ENCODE results near the gene EZR. TPM values are rescaled to one million over a fixed set of nuclear protein-coding genes. Genes with fewer than 3 reads are reported as not detected.
A peak's percentile ranks its signal among the peaks of the same experiment; 100 is the strongest.
"Not testable (repeated sequence)": the region's sequence is repeated elsewhere in the genome, so short reads cannot be mapped to it uniquely, and the experiment has no call there.

EZR gene
- total RNA-seq, 1 donor from 2014 or later, result 204 TPM

- Mint-ChIP-seq H3K27me3 (peaks cover 21% of the 10 kb centered on the region), H3K4me1 (no peaks in the 10 kb centered on the region), H3K27ac (no peak overlapping the region), H3K4me3 (no peak overlapping the region), H3K36me3 (ENCODE audit: low read depth) (no peaks in the 10 kb centered on the region), H3K9me3 (peaks cover 5% of the 10 kb centered on the region)
- intact Hi-C loops (cut with micrococcal nuclease), result no loop called here
- DNase-seq, result no peak
These were observed 17.6 kb upstream of the EZR start for GRCh38 chr6:158836625-158837311.

DNA sequence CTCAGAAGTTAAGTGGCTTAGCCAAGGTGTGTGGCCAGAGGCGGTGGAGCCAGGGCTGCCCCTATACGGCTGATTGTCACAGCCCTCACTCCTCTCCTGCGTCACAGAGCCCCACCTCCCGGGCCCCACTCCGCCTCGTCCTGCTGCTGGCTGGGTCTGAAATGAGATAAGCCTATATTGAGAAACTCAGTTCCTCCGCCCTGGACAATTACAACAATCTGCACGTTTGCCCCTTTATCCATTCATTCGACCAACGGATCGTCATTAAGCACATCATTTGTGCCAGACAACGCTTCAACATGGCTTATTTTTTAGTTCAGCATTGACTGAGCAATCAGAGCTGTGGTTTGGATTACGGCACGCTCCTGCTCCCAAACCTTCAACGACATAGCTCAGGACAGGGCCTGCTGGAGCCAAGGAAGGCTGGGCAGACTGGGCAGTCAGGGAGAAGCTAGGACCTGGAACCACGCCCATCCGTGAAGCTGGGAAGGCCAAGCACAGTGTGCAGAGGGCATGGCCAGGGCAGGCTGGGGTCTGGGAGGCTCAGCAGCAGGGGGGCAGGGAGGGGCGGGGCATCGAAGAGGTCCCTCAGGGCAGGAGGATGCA is 16.6 kb upstream of the EZR start:
- H3K4me3 Mint-ChIP-seq, result no peak overlapping the region
- H3K9me3 Mint-ChIP-seq, result peaks cover 3% of the 10 kb centered on the region
- DNase-seq, result no peak
- no peaks in the 10 kb centered on the region for H3K36me3 Mint-ChIP-seq (ENCODE audit: low read depth)
- peaks cover 21% of the 10 kb centered on the region for H3K27me3 Mint-ChIP-seq
- intact Hi-C loops (cut with micrococcal nuclease), result no loop called here
- H3K27ac Mint-ChIP-seq, result no peak overlapping the region
- no peaks in the 10 kb centered on the region for H3K4me1 Mint-ChIP-seq

GRCh38 chr6:158834675-158835385 is 15.7 kb upstream of the EZR start:
- intact Hi-C loops (cut with micrococcal nuclease), result no loop called here
- H3K9me3 Mint-ChIP-seq, result no peaks in the 10 kb centered on the region
- no peaks in the 10 kb centered on the region for H3K4me1 Mint-ChIP-seq
- DNase-seq, result no peak
- H3K4me3 Mint-ChIP-seq, result no peak overlapping the region
- peaks cover 21% of the 10 kb centered on the region for H3K27me3 Mint-ChIP-seq
- H3K36me3 Mint-ChIP-seq (ENCODE audit: low read depth), result no peaks in the 10 kb centered on the region
- H3K27ac Mint-ChIP-seq, result no peak overlapping the region

DNA sequence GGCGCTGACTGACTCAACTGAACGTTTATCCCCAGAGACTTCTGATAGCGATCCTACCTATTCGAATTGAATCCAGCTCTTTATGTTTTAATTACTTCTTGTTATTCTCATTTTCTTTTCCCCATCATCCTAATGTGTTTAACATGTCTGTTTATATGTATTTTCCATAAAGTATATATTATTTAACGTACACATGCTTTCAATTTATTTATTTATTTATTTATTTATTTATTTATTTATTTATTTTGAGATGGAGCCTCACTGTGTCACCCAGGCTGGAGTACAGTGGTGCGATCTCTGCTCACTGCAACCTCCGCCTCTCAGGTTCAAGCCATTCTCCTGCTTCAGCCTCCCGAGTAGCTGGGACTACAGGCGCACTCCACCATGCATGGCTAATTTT is 13.6 kb upstream of the EZR start:
- DNase-seq; intact Hi-C loops (cut with micrococcal nuclease); H3K4me1 Mint-ChIP-seq; H3K27ac Mint-ChIP-seq; H3K36me3 Mint-ChIP-seq (ENCODE audit: low read depth); H3K4me3 Mint-ChIP-seq; H3K9me3 Mint-ChIP-seq: not testable (repeated sequence)
- peaks cover 23% of the 10 kb centered on the region for H3K27me3 Mint-ChIP-seq

DNA sequence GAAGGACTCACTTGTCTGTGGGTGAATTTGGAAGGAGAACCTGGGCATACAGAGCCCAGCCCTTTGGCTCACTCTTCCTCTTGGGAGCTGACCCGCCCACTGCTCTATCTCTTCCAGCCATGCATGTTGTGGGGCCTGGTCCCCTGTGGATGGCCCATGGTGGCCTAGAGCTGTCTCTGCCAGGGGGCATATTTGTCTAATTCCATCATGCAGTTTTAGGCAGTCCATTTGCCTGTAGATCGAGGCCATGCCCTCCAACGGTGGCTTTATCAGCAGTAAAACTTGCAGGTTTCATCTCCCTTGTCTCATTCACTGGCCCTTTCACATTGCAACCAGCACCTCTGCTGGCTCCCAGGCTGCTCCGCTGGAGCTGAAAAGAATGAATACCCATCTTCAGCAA is 12.9 kb upstream of the EZR start:
- DNase-seq, result no peak
- Mint-ChIP-seq H3K27me3 (peaks cover 20% of the 10 kb centered on the region), H3K36me3 (ENCODE audit: low read depth) (no peaks in the 10 kb centered on the region), H3K4me3 (no peak overlapping the region), H3K4me1 (peaks cover 2% of the 10 kb centered on the region), H3K9me3 (no peaks in the 10 kb centered on the region), H3K27ac (no peak overlapping the region)
- intact Hi-C loops (cut with micrococcal nuclease), result no loop called here

- DNase-seq, result no peak
- Mint-ChIP-seq H3K9me3 (no peaks in the 10 kb centered on the region), H3K4me3 (no peak overlapping the region), H3K27me3 (peaks cover 17% of the 10 kb centered on the region), H3K27ac (no peak overlapping the region), H3K4me1 (peaks cover 2% of the 10 kb centered on the region), H3K36me3 (ENCODE audit: low read depth) (no peaks in the 10 kb centered on the region)
- intact Hi-C loops (cut with micrococcal nuclease), result no loop called here
These were observed 12.4 kb upstream of the EZR start for GRCh38 chr6:158831571-158831970.

DNA sequence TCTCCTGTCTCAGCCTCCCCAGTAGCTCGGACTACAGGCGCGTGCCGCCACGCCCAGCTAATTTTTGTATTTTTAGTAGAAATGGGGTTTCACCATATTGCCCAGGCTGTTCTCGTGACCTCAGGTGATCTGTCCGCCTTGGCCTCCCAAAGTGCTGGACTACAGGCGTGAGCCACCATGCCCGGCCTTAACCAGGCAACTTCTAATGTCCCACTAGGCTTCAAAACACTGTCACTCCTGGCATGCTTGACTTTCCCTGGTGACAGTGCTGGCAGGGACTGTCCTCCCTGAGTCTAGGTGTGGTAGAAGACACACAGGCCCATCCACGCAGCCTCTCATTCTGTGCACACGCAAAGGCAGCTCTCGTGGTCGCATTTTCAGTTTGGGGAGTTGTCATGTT is 11.6 kb upstream of the EZR start:
- Mint-ChIP-seq H3K27me3 (peaks cover 15% of the 10 kb centered on the region), H3K9me3 (no peaks in the 10 kb centered on the region), H3K36me3 (ENCODE audit: low read depth) (no peaks in the 10 kb centered on the region), H3K4me1 (peaks cover 2% of the 10 kb centered on the region), H3K27ac (no peak overlapping the region), H3K4me3 (no peak overlapping the region)
- DNase-seq, result no peak
- intact Hi-C loops (cut with micrococcal nuclease), result no loop called here

GRCh38 chr6:158828807-158829206 is 9.6 kb upstream of the EZR start:
- H3K9me3 Mint-ChIP-seq, result no peaks in the 10 kb centered on the region
- H3K36me3 Mint-ChIP-seq (ENCODE audit: low read depth), result no peaks in the 10 kb centered on the region
- intact Hi-C loops (cut with micrococcal nuclease), result no loop called here
- H3K4me3 Mint-ChIP-seq, result no peak overlapping the region
- no peak overlapping the region for H3K27ac Mint-ChIP-seq
- no peak for DNase-seq
- H3K27me3 Mint-ChIP-seq, result peaks cover 5% of the 10 kb centered on the region
- H3K4me1 Mint-ChIP-seq, result peaks cover 5% of the 10 kb centered on the region

GRCh38 chr6:158826819-158827501 is 7.8 kb upstream of the EZR start:
- DNase-seq, result no peak

DNA sequence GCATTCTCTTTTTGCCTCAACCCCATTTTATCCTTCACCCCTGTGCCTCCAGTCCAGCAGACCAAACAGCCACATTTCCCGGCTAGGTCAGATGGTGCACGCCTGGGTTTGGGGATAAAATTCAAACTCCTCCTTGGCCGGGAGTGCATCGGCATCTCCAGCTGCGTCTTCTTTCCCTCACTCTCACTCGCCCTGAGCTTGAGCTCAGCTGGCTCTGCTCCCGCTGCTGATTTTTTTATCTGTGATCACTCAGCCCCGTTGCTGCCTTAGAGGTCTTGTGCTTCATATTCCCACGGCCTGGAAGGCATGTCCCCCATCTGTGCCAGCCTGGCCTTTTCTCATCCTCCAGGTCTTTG is 6.8 kb upstream of the EZR start:
- DNase-seq, result no peak
- Mint-ChIP-seq H3K4me3 (no peak overlapping the region), H3K27ac (no peak overlapping the region), H3K4me1 (peaks cover 8% of the 10 kb centered on the region), H3K9me3 (no peaks in the 10 kb centered on the region), H3K27me3 (peaks cover 2% of the 10 kb centered on the region), H3K36me3 (ENCODE audit: low read depth) (no peaks in the 10 kb centered on the region)
- intact Hi-C loops (cut with micrococcal nuclease), result no loop called here

More at GRCh38 chr6:158826819-158827501, 7.8 kb upstream of the EZR start:
- no peak overlapping the region for H3K4me3 Mint-ChIP-seq
- intact Hi-C loops (cut with micrococcal nuclease), result no loop called here
- H3K27ac Mint-ChIP-seq, result no peak overlapping the region
- H3K9me3 Mint-ChIP-seq, result no peaks in the 10 kb centered on the region
- peaks cover 2% of the 10 kb centered on the region for H3K27me3 Mint-ChIP-seq
- no peaks in the 10 kb centered on the region for H3K36me3 Mint-ChIP-seq (ENCODE audit: low read depth)
- peaks cover 8% of the 10 kb centered on the region for H3K4me1 Mint-ChIP-seq

DNA sequence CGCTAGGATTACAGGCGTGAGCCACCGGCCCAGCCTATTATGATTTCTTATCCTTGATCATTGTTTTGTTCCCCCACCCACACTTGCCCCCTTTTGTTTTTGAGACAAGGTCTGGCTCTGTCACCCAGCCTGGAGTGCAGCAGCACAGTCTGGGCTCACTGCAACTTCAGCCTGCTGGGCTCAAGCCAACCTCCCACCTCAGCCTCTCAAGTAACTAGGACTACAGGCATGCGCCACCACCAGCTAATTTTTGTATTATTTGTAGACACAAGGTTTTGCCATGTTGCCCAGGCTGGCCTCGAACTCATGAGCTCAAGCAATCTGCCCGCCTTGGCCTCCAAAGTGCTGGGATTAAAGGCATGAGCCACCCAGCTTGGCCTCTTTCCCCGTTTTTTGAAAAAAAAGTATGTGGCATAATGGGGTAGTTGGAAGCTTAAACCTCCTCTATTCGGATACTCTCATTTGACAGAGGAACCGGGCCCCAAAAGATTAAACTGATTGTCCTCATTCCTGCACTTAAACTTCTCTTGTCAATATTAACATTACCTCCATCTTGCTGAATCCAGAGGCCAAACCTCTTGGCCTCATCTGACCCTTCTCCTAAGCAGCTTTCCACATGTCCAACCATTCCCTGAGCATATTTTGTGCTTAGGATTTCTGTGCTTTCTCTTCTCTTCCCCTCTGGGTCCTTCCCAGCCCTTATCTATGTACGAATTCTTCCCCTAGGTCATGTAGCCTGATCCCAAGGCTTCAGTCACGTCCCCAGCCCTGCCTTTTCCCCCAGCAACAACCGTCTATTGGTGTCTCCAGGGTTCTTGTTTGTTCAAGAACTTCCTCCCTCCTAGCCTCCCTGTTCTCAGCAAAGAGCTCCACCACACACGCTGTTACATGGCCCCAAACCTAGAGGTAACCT is 6.1 kb upstream of the EZR start:
- no peaks in the 10 kb centered on the region for H3K9me3 Mint-ChIP-seq
- no peak overlapping the region for H3K4me3 Mint-ChIP-seq
- no peaks in the 10 kb centered on the region for H3K36me3 Mint-ChIP-seq (ENCODE audit: low read depth)

GRCh38 chr6:158823616-158824015 is 4.4 kb upstream of the EZR start:
- H3K36me3 Mint-ChIP-seq (ENCODE audit: low read depth); DNase-seq; H3K27ac Mint-ChIP-seq: not testable (repeated sequence)

More for the DNA sequence above, 6.1 kb upstream of the EZR start:
- H3K4me1 Mint-ChIP-seq, result peaks cover 8% of the 10 kb centered on the region
- no peak overlapping the region for H3K27ac Mint-ChIP-seq
- intact Hi-C loops (cut with micrococcal nuclease), result no loop called here
- DNase-seq, result no peak
- H3K27me3 Mint-ChIP-seq, result peaks cover 2% of the 10 kb centered on the region

GRCh38 chr6:158819977-158820622 is 932 bp upstream of the EZR start:
- Mint-ChIP-seq H3K27me3 (no peaks in the 10 kb centered on the region), H3K9me3 (no peaks in the 10 kb centered on the region), H3K4me3 (peak overlapping the region; percentile 88), H3K36me3 (ENCODE audit: low read depth) (peaks cover 26% of the 10 kb centered on the region), H3K27ac (peak overlapping the region; percentile 61), H3K4me1 (peaks cover 24% of the 10 kb centered on the region)
- no peak for DNase-seq
- intact Hi-C loops (cut with micrococcal nuclease), result loop anchor here (2.0 kb wide), 1 partner anchor 167 kb away; no protein-coding TSS in a partner anchor

More at GRCh38 chr6:158823616-158824015, 4.4 kb upstream of the EZR start:
- H3K4me3 Mint-ChIP-seq; H3K9me3 Mint-ChIP-seq; intact Hi-C loops (cut with micrococcal nuclease); H3K27me3 Mint-ChIP-seq: not testable (repeated sequence)
- peaks cover 12% of the 10 kb centered on the region for H3K4me1 Mint-ChIP-seq
